NCI-H2171 (cell line): ENCODE results near the gene FMN2.

ENCODE experiments used
- DNase-seq: peaks from one replicate; lab custom pipeline; 2025; lab: John Stamatoyannopoulos, UW

The FMN2 gene

DNA sequence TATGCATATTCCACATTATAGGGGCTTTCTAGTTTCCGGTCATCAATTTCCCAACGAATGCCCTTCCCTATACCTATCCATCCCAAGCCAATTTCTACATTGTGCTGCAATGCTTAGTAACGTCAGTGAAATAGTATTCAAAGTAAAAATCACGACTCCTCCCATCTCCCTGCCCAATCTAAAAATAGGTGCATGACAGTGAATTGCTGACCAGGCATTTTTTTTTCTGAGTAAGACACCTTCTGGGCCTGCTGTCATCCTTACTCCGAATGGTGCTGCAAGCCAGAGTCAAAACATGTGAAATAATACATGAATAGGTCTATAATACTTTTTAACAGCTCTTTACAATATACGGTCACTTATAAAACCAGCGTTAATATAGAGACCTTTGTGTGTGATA, 400.1 kb downstream of the FMN2 start:
- no peak for DNase-seq

GRCh38 chr1:240492832-240493440, 401.3 kb downstream of the FMN2 start:
- no peak for DNase-seq

DNA sequence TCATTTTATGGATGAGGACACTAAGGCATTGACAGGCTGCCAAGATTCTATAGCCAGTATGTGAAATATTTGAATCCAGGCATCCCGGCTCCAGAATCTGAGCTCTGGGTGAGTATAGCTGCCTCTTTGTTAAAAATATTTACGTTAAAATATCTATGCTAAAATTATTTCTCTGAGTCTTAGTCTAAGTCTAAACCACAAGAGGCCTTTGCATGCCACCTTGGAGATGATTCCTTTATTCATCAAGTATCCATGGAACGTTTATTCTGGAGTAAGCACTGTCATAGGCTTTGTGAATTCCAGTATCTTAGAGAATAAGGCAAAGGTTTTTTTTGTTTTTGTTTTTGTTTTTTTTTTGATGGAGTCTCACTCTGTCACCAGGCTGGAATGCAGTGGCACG, 403.9 kb downstream of the FMN2 start:
- no peak for DNase-seq

GRCh38 chr1:240496356-240496755, 404.7 kb downstream of the FMN2 start:
- no peak for DNase-seq

- DNase-seq, result no peak
These were observed 405.3 kb downstream of the FMN2 start for GRCh38 chr1:240496941-240497340.

- no peak for DNase-seq
These were observed 406.2 kb downstream of the FMN2 start for GRCh38 chr1:240497908-240498307.

DNA sequence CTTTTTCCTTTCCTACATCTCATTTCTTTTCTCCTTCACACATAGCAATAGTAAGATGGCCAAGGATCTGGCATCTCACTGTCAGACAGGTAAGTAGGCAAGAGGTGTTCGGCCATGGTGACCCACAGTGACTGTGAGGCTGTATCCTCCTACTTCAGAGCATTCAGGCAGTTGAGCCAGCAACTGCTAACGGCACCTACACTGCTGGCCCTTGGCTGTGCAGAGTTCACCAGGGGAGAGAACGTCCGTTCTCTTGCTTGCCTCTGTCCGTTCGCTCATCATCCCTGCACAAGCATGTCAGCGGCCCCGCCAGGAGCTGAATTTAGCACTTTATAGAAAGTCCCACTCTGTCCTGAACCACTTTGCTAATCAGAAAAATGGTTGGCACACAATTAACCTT, 406.7 kb downstream of the FMN2 start:
- no peak for DNase-seq

DNA sequence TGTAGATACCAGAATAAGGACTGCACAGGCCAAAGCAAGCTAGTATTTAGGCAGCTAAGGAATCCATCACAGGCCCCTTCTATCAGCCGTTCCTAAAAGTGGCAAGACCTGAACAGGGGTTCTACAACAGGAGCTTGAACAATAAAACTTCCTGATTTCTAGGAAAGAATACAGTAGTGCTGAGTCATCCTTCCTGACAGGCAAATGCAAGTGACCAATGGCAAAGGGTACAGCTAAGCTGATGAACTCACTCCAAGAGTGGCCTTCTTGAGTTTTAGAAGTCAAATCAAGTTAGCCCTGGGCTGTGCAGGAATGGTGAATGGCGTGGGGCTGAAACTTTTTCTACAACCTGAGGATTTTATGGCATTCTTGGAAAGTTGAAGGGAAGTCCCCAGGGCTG, 407.3 kb downstream of the FMN2 start:
- no peak for DNase-seq

- no peak for DNase-seq
These were observed 409.0 kb downstream of the FMN2 start for GRCh38 chr1:240500647-240501046.

- no peak for DNase-seq
These were observed 409.4 kb downstream of the FMN2 start for GRCh38 chr1:240501115-240501514.

DNA sequence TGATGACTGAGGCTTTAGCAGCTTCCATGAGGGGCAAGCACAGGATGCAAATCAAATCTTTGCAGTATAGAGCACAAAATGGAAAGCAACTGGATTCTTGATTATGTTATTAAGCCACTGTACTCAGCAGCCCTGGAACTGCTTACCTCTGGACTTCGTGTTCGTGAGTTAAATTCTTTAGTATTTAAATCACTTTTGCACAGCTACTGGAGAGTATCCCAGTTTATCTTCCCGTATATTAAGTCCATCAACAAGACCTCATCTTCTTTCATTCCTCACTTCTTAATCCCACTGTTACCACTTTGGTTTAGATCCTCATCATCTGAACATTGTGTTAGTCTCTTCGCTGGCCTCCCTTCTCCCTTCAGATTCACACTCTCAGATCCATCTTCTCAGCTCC, 411.4 kb downstream of the FMN2 start:
- no peak for DNase-seq

DNA sequence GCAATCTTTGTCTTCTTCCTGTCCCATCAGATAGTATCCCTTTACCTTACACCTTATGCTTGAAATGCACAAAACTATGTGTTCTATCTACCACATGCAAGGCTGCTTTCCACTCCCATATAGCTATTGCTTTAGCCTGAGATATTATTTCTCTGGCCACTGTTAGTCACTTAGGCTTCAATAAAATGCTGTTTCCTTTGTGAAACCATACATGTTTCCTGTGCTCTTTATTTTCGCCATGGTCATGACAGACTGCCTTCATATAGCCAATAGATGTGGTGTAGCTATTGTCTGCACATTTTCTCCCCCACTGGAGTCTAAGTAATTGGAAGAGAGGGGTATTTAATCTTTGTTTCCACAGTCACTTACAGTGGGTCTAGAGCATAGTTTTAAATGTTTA, 411.9 kb downstream of the FMN2 start:
- no peak for DNase-seq

DNA sequence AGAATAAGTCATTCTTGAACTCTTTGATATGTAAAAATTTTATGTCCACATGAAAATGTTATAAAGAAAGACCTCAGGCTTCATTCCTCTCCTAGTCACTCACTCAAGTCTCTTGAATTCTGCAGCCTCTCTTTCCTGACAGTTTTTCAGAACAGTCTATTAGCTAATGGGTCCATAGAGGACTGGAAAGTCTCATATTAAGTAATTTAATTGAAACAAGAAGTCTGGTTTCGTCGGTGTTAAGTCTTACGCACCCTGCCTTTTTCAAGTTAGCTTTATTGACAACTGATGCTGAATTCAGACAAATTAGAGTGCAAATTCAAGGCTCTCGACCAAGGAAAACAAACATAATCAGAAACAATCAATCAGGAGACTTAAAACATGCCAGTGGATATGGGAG, 414.5 kb downstream of the FMN2 start:
- no peak for DNase-seq

DNA sequence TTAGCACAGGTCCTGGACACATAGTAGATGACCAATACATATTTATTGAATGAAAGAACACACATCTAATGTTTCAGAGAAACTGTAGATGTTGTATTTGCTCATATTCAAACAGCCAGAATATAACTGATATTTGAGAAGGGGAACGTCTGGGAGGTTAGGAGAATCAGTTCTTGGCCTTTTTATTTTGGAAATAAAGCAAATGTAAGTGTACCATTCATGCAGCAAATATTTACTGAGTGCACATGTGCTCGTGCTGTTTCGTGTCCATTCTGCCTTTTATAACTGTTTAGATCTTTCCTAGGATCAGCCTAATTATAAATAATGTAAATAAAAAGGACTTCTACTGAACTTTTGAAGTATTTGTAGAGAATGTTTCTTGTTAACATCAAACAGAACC, 416.5 kb downstream of the FMN2 start:
- no peak for DNase-seq

DNA sequence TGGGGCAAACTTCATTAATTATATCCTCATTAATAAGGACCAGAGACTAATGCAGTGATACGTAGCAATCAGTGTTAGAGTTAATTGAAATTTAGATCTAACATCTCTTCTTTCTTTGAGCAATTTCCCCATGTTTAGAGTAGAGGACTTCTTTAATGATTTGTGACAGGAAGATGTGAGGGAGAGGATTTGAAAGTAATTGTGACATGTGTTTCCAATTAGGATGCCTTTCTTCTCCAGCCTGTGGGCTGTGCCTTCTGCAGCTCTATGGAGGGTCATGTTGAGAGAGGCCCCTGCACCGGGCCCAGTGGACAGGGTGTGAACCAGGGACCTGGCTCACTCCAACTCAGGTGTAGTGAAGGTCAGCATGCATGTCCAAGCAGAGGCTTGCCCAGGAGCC, 417.3 kb downstream of the FMN2 start:
- DNase-seq, result no peak

DNA sequence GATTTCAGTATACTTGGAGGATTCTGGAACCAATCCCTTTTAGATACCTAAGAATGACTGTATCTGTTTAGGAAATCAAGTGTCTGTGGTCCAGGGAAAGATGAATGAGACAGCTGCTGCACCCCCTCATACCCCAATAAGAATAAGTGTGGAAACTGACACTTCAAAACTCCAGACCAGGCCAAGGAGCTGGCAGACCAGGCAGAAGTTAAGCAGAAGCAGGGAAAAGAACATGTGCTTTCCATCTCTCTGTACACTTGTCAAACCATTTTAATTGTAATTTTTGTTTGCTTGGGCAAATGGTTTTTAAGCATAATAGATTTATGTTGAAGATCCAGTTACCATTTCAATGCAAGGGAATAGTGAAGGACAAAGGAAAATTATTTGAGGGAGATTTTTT, 420.1 kb downstream of the FMN2 start:
- no peak for DNase-seq

DNA sequence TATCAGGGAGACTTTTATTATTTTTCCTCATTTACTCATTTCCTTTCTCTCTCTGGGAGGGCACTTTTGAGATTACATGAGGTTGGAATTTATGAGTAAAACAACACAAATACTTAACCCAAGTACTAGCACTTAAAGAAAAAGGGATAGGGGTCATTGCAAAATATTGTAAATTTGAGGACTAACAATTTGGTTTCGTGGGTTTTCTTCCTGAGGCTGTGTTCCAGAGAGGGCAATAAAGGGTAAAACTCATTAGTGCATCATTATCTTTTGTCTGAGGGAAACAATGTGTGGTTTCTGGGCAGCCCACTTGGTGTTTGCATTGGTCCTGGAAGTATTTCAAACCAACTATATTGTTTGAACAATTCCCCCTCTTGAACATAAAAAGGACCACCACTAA, 423.8 kb downstream of the FMN2 start:
- DNase-seq, result no peak

GRCh38 chr1:240516069-240516468, 424.4 kb downstream of the FMN2 start:
- DNase-seq, result no peak

GRCh38 chr1:240517891-240518290, 426.2 kb downstream of the FMN2 start:
- no peak for DNase-seq

- DNase-seq, result no peak
These were observed 430.6 kb downstream of the FMN2 start for GRCh38 chr1:240522122-240522822.

GRCh38 chr1:240524356-240525069, 432.8 kb downstream of the FMN2 start:
- DNase-seq, result no peak
